ENCODE data around the gene C1QL1.

DNA sequence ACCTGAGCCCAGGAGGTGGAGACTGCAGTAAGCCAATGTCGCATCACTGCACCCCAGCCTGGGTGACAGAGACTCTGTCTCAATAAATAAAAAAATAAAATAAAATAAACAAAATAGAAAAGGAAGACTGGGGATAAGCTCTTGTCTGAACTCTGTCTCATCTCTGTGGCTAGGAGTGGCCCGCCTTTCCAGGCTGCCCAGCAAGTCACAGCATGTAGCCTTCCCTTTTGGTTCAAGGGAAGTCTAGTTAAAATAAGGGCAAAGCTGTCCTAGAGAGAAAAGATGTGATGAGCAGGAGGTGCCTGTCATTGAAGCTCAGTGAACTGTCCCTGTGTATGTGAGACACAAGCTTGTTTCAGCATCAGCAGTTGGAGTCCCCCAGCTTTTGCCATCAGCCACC is 50.1 kb downstream of the C1QL1 start:
- TF ChIP-seq POLR2A (IDR thresholded peaks at IDR 0.05; ENCODE audit: low read depth, low read length) = no peak
- no peak for TF ChIP-seq TAF1 (IDR thresholded peaks at IDR 0.05; ENCODE audit: low read depth, low read length)
- no peak for TF ChIP-seq POLR2AphosphoS5 (IDR thresholded peaks at IDR 0.05; ENCODE audit: low read depth, low read length)
- TF ChIP-seq SPI1 (IDR thresholded peaks at IDR 0.05; ENCODE audit: low read depth, low read length) = no peak
- TF ChIP-seq POU2F2 (IDR thresholded peaks at IDR 0.05; ENCODE audit: low read depth, low read length) = no peak
